ENCODE data around the gene PPP4C. TPM values are rescaled to one million over a fixed set of nuclear protein-coding genes. Genes with fewer than 3 reads are reported as not detected.

Gene PPP4C
- total and polyA plus RNA-seq, 2 of the 8 experiments (the other 6 are each of a cell fraction or from before 2014, with no cell fraction given) = 148 to 298 TPM

DNA sequence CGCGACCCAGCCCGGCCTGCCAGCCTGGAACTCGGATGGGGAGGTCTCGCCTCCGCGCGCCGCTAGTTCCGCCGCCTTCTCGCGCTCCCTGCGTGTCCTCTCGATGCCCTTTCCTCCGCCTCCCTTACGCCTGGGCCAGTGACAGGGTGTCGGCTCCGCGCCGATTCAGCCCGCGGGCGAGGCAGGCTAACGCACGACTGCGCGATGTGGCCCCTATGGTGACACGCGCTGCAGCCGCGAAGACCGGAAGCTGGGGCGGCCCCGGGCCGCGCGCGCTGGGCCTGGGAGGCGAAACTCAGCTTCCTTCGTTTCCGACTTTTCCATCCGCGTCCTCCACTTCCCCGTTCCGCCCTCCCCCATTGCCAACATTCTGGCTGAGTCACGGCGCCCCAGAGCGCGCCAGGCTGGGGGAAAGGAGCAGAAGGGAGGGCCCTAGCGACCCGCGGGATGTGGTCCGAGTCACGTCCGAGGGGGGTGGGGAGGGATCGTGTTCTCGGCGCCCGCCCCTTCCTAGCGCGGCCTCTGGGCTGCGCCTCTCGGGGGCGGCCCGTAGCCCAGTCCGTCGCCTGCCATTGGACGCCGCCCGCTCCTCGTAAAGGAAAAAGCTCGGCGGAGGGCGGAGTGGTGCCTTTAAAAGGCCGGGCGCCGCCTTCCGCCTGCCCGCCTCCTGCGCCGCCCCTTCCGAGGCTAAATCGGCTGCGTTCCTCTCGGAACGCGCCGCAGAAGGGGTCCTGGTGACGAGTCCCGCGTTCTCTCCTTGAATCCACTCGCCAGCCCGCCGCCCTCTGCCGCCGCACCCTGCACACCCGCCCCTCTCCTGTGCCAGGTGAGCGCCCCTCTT lies 10.5 kb upstream of the PPP4C start, which contains the start of gene ALDOA:
Gene ALDOA, plus strand, starts transcription at position 659 of the 841 bp plus-strand sequence. CDS start 1,138 bp downstream, outside the sequence.
- H3K36me3 ChIP-seq (ENCODE audit: control insufficient read depth in 2 of 4, insufficient read depth in 4 of 4, low read length in 3 of 4) = peaks cover 15 to 33% (median 32%) of the 10 kb centered on the region in 4 experiments
- H4K91ac ChIP-seq (replicated peaks; ENCODE audit: insufficient read length, low read length) = peak within 1 kb of the TSS; percentile 100
- H3K27me3 ChIP-seq (replicated peaks in 1 of 4; ENCODE audit: control insufficient read depth in 3 of 4, extremely low read depth in 1 of 4, insufficient read depth in 3 of 4, low read length in 3 of 4) = no peaks in the 10 kb centered on the region
- peak within 1 kb of the TSS; percentile 100 for H2BK5ac ChIP-seq (ENCODE audit: low read depth, low read length)
- peaks cover 15 to 30% of the 10 kb centered on the region in 2 experiments for H3K79me2 ChIP-seq (ENCODE audit: control insufficient read depth in 1 of 2, insufficient read depth in 2 of 2, low read length in 2 of 2)
- peak within 1 kb of the TSS; percentile 84 for H3K27ac ChIP-seq (ENCODE audit: low read depth, low read length)
- 2% methylated on average over 68 of the region's 99 CpGs; no CpG with 5 or more reads in 1 of the 2 experiments for WGBS, 2 experiments (ENCODE audit: extremely low coverage in 1 of 2, insufficient coverage in 1 of 2, insufficient read length in 1 of 2, insufficient replicate concordance in 2 of 2, low coverage in 1 of 2, low lambda C conversion rate in 2 of 2, missing lambda C conversion rate in 1 of 2)
- H3K4ac ChIP-seq (replicated peaks; ENCODE audit: insufficient read length, low read depth, low read length) = peak within 1 kb of the TSS; percentile 100
- H4K5ac ChIP-seq (ENCODE audit: insufficient read length, low read depth, low read length) = peak within 1 kb of the TSS; percentile 100
- peak within 1 kb of the TSS; percentile 91 for H2BK120ac ChIP-seq (replicated peaks; ENCODE audit: low read depth, low read length)
- peaks cover 12 to 31% of the 10 kb centered on the region in 2 experiments for H4K20me1 ChIP-seq (replicated peaks in 1 of 2; ENCODE audit: control insufficient read depth in 1 of 2, insufficient read depth in 2 of 2, low read length in 2 of 2)
- DNase-seq (ENCODE audit: low read depth in 1 of 2, low spot score in 2 of 2) (peak; percentile 89 to 92), FAIRE-seq (no peak)
- peak within 1 kb of the TSS; percentile 28; the same call in 1 of the 2 replicates for H2AK5ac ChIP-seq (ENCODE audit: low read depth, low read length)
- H3K14ac ChIP-seq (ENCODE audit: insufficient read length) = peak within 1 kb of the TSS; percentile 24
- peak within 1 kb of the TSS; percentile 91 for H4K8ac ChIP-seq (ENCODE audit: extremely low read depth, insufficient read depth, low read length)
- H3K23me2 ChIP-seq (ENCODE audit: low read depth, low read length) = peaks cover 18% of the 10 kb centered on the region
- peak within 1 kb of the TSS; percentile 80; the same call in 1 of the 2 replicates for H2BK20ac ChIP-seq (ENCODE audit: low read length)
- peak within 1 kb of the TSS; percentile 73 to 81 for H3K4me2 ChIP-seq (ENCODE audit: insufficient read depth in 1 of 2, low read depth in 2 of 2, low read length in 2 of 2)
- H2BK12ac ChIP-seq (ENCODE audit: low read depth, low read length) = peak within 1 kb of the TSS; percentile 92; the same call in 1 of the 2 replicates
- peak within 1 kb of the TSS; percentile 100 for H3K18ac ChIP-seq (ENCODE audit: extremely low read depth, low read length)
- H3K9me3 ChIP-seq (ENCODE audit: insufficient read depth in 2 of 2, low read depth in 1 of 2, low read length in 1 of 2) = no peaks in the 10 kb centered on the region
- peak within 1 kb of the TSS; percentile 71 to 92 (median 88) for H3K4me3 ChIP-seq (ENCODE audit: extremely low read depth in 1 of 4, insufficient read depth in 2 of 4, low read depth in 3 of 4, low read length in 4 of 4)
- H3K79me1 ChIP-seq (ENCODE audit: low read depth, low read length) = peaks cover 9% of the 10 kb centered on the region; the same call in 1 of the 2 replicates
- ChIA-PET CTCF (ENCODE audit: partially characterized antibody) (interaction anchor here (0.6 to 7.3 kb wide), 4 partner anchors 8 to 47 kb away, joined by 3 to 51 read pairs (median 8); partner anchors contain the start of genes GDPD3 and TBX6), POLR2A (ENCODE audit: partially characterized antibody) (interaction anchor here (0.6 to 21.2 kb wide), 28 partner anchors 11 to 378 kb away, joined by 3 to 353 read pairs (median 4); partner anchors contain the start of genes ASPHD1, CD2BP2, HIRIP3 and PPP4C)
- no peak within 1 kb of the TSS for H3K23ac ChIP-seq (ENCODE audit: insufficient read length)
- H3K4me1 ChIP-seq (replicated peaks in 1 of 4; ENCODE audit: control insufficient read depth in 3 of 4, insufficient read depth in 4 of 4, low read length in 3 of 4) = peaks cover 6 to 27% (median 15%) of the 10 kb centered on the region in 4 experiments
- H2BK15ac ChIP-seq (ENCODE audit: low read length) = peak within 1 kb of the TSS; percentile 100; the same call in 1 of the 2 replicates
- H2AFZ ChIP-seq (ENCODE audit: low read length) = peak within 1 kb of the TSS; percentile 19; the same call in 1 of the 2 replicates
- peak within 1 kb of the TSS; percentile 81 to 92 (median 84) for H3K9ac ChIP-seq (replicated peaks in 1 of 4; ENCODE audit: extremely low read depth in 1 of 4, low read depth in 3 of 4, low read length in 3 of 4)
- H3K56ac ChIP-seq (replicated peaks; ENCODE audit: insufficient read length, low read depth, low read length) = peak within 1 kb of the TSS; percentile 96
- TF ChIP-seq NRF1 (IDR thresholded peaks at IDR 0.05; ENCODE audit: low read depth, low read length) (no peak; the same call in 1 of the 2 replicates), KDM1A (IDR thresholded peaks at IDR 0.05; ENCODE audit: borderline replicate concordance, low read length) (no peak), TCF12 (IDR thresholded peaks at IDR 0.05; ENCODE audit: low read depth, low read length) (no peak), SUZ12 (IDR thresholded peaks at IDR 0.05; ENCODE audit: low read length) (no peak), GTF2F1 (IDR thresholded peaks at IDR 0.05; ENCODE audit: borderline replicate concordance, low read depth, low read length) (peak; percentile 76; the same call in 1 of the 2 replicates), SRF (IDR thresholded peaks at IDR 0.05; ENCODE audit: low read depth, low read length) (0 out of 2 replicates have a peak, but pooled peaks have one; percentile 54), POLR2A (IDR thresholded peaks at IDR 0.05; ENCODE audit: control extremely low read depth in 1 of 2, low read depth in 2 of 2, low read length in 2 of 2) (peak; percentile 93 to 95), SP2 (IDR thresholded peaks at IDR 0.05; ENCODE audit: low read length) (no peak), CHD2 (IDR thresholded peaks at IDR 0.05; ENCODE audit: low read length) (peak; percentile 14; the same call in 1 of the 2 replicates), EZH2 (IDR thresholded peaks at IDR 0.05; ENCODE audit: low read depth, low read length, severe bottlenecking) (no peak), BRCA1 (IDR thresholded peaks at IDR 0.05; ENCODE audit: low read depth, low read length) (no peak), POLR2AphosphoS5 (IDR thresholded peaks at IDR 0.05; ENCODE audit: low read depth, low read length) (peak; percentile 91)
